GM12891 (cell line): ENCODE data around the gene CIB4.

Source experiments
- DNase-seq: peaks from one replicate; pipeline ENCODE4 v3.0.0; 2011; ENCODE audit warnings: low spot score; ENCODE audit not compliant: insufficient read length
- FAIRE-seq: peaks from 2 replicates; lab custom pipeline; 2011; peaks lifted over from hg19 to GRCh38; lab: Jason Lieb, UNC
- PAX5 ChIP-seq: IDR thresholded peaks from 2 replicates; pipeline ENCODE4 v1.6.1; 2011; ENCODE audit warnings: low read length, moderate library complexity, mild to moderate bottlenecking; ENCODE audit not compliant: insufficient read depth, severe bottlenecking
- POLR2A ChIP-seq: IDR thresholded peaks from 2 replicates; pipeline ENCODE4 v1.6.1; 2011; ENCODE audit warnings: low read depth, low read length, control low read depth
- POLR2AphosphoS5 ChIP-seq: IDR thresholded peaks from 2 replicates; pipeline ENCODE4 v1.6.1; 2011; ENCODE audit warnings: low read depth, low read length, control low read depth
- POU2F2 ChIP-seq: IDR thresholded peaks from 2 replicates; pipeline ENCODE4 v1.6.1; 2011; ENCODE audit warnings: low read depth, mild to moderate bottlenecking, control low read depth, low read length, moderate library complexity
- SPI1 ChIP-seq: IDR thresholded peaks from 2 replicates; pipeline ENCODE4 v1.6.1; 2011; ENCODE audit warnings: low read depth, low read length, control low read depth
- TAF1 ChIP-seq: IDR thresholded peaks from 2 replicates; pipeline ENCODE4 v1.6.1; 2011; ENCODE audit warnings: low read depth, low read length, control low read depth

The CIB4 gene

GRCh38 chr2:26599387-26599786, 41.8 kb downstream of the CIB4 start:
- no peak for TF ChIP-seq PAX5
- no peak for TF ChIP-seq TAF1
- TF ChIP-seq SPI1, result no peak
- no peak for TF ChIP-seq POLR2A
- TF ChIP-seq POLR2AphosphoS5, result no peak
- no peak for TF ChIP-seq POU2F2
- no peak for DNase-seq
- no peak for FAIRE-seq

DNA sequence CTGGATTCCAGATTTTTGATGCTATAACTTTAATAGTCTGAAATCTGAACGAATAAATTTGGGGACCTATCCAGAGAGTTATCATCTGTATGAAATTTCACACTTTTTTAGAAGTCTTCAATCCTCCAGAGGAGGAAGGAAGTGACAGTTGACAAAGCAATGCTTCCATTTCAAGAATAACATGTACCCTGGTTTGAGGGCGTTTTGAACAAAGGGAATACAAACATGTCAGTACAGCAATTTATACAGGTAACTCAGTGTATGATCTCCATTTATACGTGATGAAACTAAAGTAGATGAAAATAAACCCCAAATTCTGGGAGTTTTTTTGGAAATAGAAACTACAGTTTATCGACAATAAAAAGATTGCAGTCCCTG, 42.2 kb downstream of the CIB4 start:
- FAIRE-seq (no peak), DNase-seq (no peak)
- TF ChIP-seq POLR2AphosphoS5 (no peak), POU2F2 (no peak), SPI1 (no peak), POLR2A (no peak), PAX5 (no peak), TAF1 (no peak)

GRCh38 chr2:26598336-26598995, 42.7 kb downstream of the CIB4 start:
- TF ChIP-seq POLR2A (no peak), TAF1 (no peak), SPI1 (no peak), PAX5 (no peak)
- FAIRE-seq, result no peak
- DNase-seq, result no peak

DNA sequence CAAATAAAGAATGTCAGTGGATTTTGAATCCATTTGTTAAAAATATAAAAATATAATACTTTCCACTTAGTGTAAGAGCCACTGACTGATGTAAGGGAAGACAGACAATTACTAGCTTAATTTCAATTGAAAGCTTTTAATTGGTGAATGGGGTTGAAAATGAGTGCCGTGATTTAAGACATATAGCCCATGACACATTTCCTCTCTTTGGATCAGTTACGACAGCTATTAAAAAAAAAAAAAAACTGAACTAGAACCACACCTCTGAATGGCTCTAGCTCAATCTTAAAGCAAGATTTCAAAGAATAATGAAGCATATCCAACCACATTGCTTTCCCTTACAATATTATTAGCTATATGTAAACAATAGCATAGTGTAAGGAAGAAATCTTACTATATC, 44.0 kb downstream of the CIB4 start:
- FAIRE-seq, result no peak
- no peak for DNase-seq
- TF ChIP-seq PAX5, result no peak
- no peak for TF ChIP-seq SPI1
- TF ChIP-seq POLR2A, result no peak
- no peak for TF ChIP-seq POLR2AphosphoS5
- no peak for TF ChIP-seq TAF1
- no peak for TF ChIP-seq POU2F2

DNA sequence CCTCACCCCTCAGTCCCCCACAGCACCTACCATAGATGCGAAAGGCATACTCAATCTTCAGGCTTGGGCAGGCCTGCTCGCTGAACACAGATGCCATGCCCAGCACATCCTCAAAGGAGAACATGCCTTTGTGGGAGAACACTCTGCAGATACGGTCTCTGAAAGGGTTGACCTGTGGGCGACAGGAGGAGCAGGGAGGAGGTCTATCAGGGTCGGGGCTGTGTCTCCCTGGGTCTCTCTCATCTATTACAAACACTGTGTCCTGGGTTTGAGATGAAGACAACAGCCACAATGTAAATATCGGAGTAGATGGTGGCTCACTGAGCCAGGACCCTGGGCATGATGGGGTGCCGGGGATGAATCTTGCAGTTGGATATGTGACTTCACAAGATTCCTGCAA, 46.0 kb downstream of the CIB4 start:
- FAIRE-seq, result no peak

DNA sequence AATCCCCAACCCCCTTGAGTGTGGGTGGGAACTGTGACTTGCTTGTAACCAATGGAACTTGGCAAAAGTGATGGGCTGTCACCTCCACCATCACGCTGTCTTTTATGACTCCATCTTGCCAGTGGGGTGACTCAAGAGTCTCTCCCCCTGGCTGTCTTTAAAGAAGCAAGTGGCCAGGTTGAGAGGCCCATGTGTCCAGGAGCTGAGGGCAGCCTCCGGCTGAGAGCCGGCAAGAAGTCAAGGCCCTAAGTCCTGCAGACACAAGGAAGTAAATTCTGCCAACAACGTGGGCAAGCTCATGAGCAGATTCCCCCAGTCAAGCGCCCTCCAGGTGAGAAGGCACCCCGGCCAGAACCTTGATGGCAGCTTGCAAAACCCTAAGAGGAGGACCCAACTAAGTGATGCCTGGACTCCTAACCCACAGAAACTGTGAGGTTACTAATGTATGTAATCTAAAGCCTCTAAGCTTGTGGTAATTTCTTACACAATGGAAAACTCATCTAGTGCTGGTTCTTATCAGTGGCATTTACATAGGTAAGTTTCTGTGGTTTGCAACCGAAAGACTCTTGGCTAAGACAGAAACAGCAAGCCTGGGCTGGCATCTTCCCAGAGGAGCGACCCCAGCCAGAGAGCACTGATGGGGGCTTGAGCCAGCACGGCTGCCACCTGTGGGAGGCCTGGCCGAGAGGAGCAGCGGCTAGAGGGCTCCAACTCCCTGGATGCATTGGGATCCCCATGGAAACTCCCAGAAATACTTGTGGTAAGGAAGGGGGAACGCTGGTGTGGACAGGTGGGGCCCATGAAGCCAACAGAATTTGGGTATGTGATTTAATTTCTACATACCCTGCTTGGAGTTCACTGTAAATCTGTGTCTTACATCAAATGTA, 49.3 kb downstream of the CIB4 start:
- FAIRE-seq, result no peak
- DNase-seq, result no peak
- TF ChIP-seq TAF1, result no peak

More for the DNA sequence above, 46.0 kb downstream of the CIB4 start:
- DNase-seq, result no peak
- no peak for TF ChIP-seq TAF1
- no peak for TF ChIP-seq POLR2A
- no peak for TF ChIP-seq POU2F2
- TF ChIP-seq PAX5, result no peak
- TF ChIP-seq SPI1, result no peak

DNA sequence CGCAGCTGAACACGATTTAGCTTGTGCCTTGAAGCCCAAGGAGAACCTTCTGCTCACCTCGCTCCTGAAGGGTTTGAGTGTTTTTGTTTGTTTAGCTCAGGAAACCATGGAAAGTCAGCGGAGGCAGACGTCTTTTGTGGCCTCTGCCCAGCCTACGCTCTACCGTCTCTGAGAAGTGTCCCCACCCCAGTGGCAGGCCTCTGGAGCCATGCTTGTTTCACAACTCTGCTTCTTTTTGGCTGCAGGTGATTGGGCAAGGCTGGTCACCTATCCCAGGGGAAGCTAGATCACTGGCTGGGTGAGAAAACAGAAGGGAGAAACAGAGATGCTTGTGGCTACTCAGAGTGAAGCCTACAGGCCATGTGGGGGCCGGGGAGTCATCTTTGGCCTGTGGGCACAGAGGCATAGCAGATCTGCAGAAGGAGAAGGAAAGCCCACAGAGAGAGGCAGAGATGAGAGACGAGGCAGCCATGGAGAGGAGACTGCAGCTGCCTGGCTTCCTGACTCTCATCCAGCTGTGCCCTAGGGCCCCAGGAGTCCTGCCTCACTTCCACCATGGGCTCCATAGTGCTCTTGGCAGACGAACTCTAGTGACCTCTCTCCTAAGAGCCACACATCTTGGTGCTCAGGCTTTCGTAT, 50.1 kb downstream of the CIB4 start:
- no peak for DNase-seq
- FAIRE-seq, result no peak
- no peak for TF ChIP-seq PAX5
- TF ChIP-seq POU2F2, result no peak
- no peak for TF ChIP-seq TAF1
- TF ChIP-seq POLR2A, result no peak
- TF ChIP-seq SPI1, result no peak
- no peak for TF ChIP-seq POLR2AphosphoS5

GRCh38 chr2:26590508-26590907, 50.7 kb downstream of the CIB4 start:
- FAIRE-seq (no peak), DNase-seq (no peak)
- TF ChIP-seq PAX5 (no peak), SPI1 (no peak), POLR2AphosphoS5 (no peak), POLR2A (no peak), POU2F2 (no peak), TAF1 (no peak)

- FAIRE-seq (no peak), DNase-seq (no peak)
- no peak for TF ChIP-seq POU2F2
- TF ChIP-seq SPI1, result no peak
- TF ChIP-seq POLR2AphosphoS5, result no peak
- TF ChIP-seq PAX5, result no peak
- no peak for TF ChIP-seq POLR2A
- TF ChIP-seq TAF1, result no peak
Observed at GRCh38 chr2:26588576-26588975, 52.6 kb downstream of the CIB4 start.

DNA sequence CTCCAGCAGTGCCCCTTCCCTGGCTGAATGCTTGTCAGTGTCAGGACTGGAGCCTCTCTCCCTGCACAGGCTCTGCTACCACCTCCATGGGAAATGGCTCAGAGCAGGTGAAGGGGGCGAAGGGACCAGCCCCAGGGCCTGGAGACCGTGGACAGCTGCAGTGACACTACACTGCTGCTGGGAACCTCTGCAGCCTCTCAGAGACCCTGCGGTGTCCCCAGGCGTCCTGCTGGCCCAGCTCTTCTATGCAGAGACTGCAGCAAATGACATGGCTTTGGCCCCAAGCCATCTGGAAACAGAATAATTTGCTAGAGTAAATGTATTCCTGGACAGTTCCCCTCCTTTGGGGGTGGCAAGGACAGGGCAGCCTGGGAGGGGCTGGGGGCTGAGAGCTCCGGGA, 53.2 kb downstream of the CIB4 start:
- FAIRE-seq (no peak), DNase-seq (no peak)
- TF ChIP-seq TAF1 (no peak), POLR2AphosphoS5 (no peak), SPI1 (no peak), POU2F2 (no peak), POLR2A (no peak), PAX5 (no peak)
